ENCODE measurements around the gene DUSP5.
"Not testable (repeated sequence)": the region's sequence is repeated elsewhere in the genome, so short reads cannot be mapped to it uniquely, and the experiment has no call there.

Gene DUSP5

GRCh38 chr10:110528224-110528996, 30.7 kb downstream of the DUSP5 start:
- TF ChIP-seq GATA1 (IDR thresholded peaks at IDR 0.05; ENCODE audit: low read depth, low read length) (no peak), POLR2A (IDR thresholded peaks at IDR 0.05; ENCODE audit: low read length) (no peak)
- DNase-seq: no peak

GRCh38 chr10:110528997-110529524, 31.4 kb downstream of the DUSP5 start:
- DNase-seq: not testable (repeated sequence)

- no peak for DNase-seq
- TF ChIP-seq POLR2A (IDR thresholded peaks at IDR 0.05; ENCODE audit: low read length) (no peak), GATA1 (IDR thresholded peaks at IDR 0.05; ENCODE audit: low read depth, low read length) (no peak)
These were observed 31.9 kb downstream of the DUSP5 start for GRCh38 chr10:110529596-110530011.

- no peak for DNase-seq
- TF ChIP-seq POLR2A (IDR thresholded peaks at IDR 0.05; ENCODE audit: low read length): no peak
- TF ChIP-seq GATA1 (IDR thresholded peaks at IDR 0.05; ENCODE audit: low read depth, low read length): no peak
These were observed 32.6 kb downstream of the DUSP5 start for GRCh38 chr10:110530131-110530831.

GRCh38 chr10:110531687-110532086, 34.0 kb downstream of the DUSP5 start:
- no peak for TF ChIP-seq GATA1 (IDR thresholded peaks at IDR 0.05; ENCODE audit: low read depth, low read length)
- TF ChIP-seq POLR2A (IDR thresholded peaks at IDR 0.05; ENCODE audit: low read length): no peak
- DNase-seq: no peak

GRCh38 chr10:110532628-110533027, 34.9 kb downstream of the DUSP5 start:
- DNase-seq: not testable (repeated sequence)

- TF ChIP-seq GATA1 (IDR thresholded peaks at IDR 0.05; ENCODE audit: low read depth, low read length) (no peak), POLR2A (IDR thresholded peaks at IDR 0.05; ENCODE audit: low read length) (no peak)
- DNase-seq: no peak
These were observed 35.4 kb downstream of the DUSP5 start for GRCh38 chr10:110533149-110533548.

- no peak for TF ChIP-seq GATA1 (IDR thresholded peaks at IDR 0.05; ENCODE audit: low read depth, low read length)
These were observed 36.9 kb downstream of the DUSP5 start for GRCh38 chr10:110534571-110534970.

GRCh38 chr10:110535958-110536891, 38.5 kb downstream of the DUSP5 start:
- no peak for TF ChIP-seq GATA1 (IDR thresholded peaks at IDR 0.05; ENCODE audit: low read depth, low read length)
- no peak for TF ChIP-seq POLR2A (IDR thresholded peaks at IDR 0.05; ENCODE audit: low read length)
- peak; percentile 13 to 39 for DNase-seq

More at GRCh38 chr10:110534571-110534970, 36.9 kb downstream of the DUSP5 start:
- no peak for DNase-seq

- DNase-seq: no peak
- TF ChIP-seq GATA1 (IDR thresholded peaks at IDR 0.05; ENCODE audit: low read depth, low read length) (no peak), POLR2A (IDR thresholded peaks at IDR 0.05; ENCODE audit: low read length) (no peak)
These were observed 41.4 kb downstream of the DUSP5 start for GRCh38 chr10:110539091-110539490.

GRCh38 chr10:110540031-110540430, 42.3 kb downstream of the DUSP5 start:
- TF ChIP-seq GATA1 (IDR thresholded peaks at IDR 0.05; ENCODE audit: low read depth, low read length) (no peak), POLR2A (IDR thresholded peaks at IDR 0.05; ENCODE audit: low read length) (no peak)

GRCh38 chr10:110544958-110545537, 47.3 kb downstream of the DUSP5 start:
- TF ChIP-seq GATA1 (IDR thresholded peaks at IDR 0.05; ENCODE audit: low read depth, low read length): no peak
- TF ChIP-seq POLR2A (IDR thresholded peaks at IDR 0.05; ENCODE audit: low read length): no peak
- no peak for DNase-seq

More at GRCh38 chr10:110540031-110540430, 42.3 kb downstream of the DUSP5 start:
- no peak for DNase-seq

- no peak for DNase-seq
- TF ChIP-seq POLR2A (IDR thresholded peaks at IDR 0.05; ENCODE audit: low read length): no peak
- TF ChIP-seq GATA1 (IDR thresholded peaks at IDR 0.05; ENCODE audit: low read depth, low read length): no peak
These were observed 48.4 kb downstream of the DUSP5 start for GRCh38 chr10:110546077-110546476.
